CD4-positive, alpha-beta T cell treated with Interleukin-10 for 1 hour (primary cell): ENCODE measurements around the gene DCAF10.
"Not testable (repeated sequence)": the region's sequence is repeated elsewhere in the genome, so short reads cannot be mapped to it uniquely, and the experiment has no call there.

Source experiments
- DNase-seq: peaks from one replicate; pipeline ENCODE4 v3.0.0-alpha.2; 2020

DCAF10 gene, protein sequence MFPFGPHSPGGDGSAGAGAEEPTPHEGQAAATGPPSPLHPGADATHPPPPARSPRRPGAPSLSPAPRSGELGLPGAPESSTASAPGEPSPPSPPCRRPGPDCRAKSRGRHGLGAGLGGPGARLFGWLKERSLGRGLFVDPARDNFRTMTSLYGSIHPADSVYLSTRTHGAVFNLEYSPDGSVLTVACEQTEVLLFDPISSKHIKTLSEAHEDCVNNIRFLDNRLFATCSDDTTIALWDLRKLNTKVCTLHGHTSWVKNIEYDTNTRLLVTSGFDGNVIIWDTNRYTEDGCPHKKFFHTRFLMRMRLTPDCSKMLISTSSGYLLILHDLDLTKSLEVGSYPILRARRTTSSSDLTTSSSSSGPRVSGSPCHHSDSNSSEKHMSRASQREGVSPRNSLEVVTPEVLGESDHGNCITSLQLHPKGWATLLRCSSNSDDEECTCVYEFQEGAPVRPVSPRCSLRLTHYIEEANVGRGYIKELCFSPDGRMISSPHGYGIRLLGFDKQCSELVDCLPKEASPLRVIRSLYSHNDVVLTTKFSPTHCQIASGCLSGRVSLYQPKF

GRCh38 chr9:37800631-37801286 is at the start of gene DCAF10:
TSS of gene DCAF10 (plus strand) at chr9:37800797. CDS start at chr9:37800867, 70 bp downstream.
- DNase-seq: peak; percentile 91

GRCh38 chr9:37751186-37751585 is 49.4 kb upstream of the DCAF10 start:
- DNase-seq: no peak

GRCh38 chr9:37751704-37752103 is 48.9 kb upstream of the DCAF10 start:
- not testable (repeated sequence) for DNase-seq

DNA sequence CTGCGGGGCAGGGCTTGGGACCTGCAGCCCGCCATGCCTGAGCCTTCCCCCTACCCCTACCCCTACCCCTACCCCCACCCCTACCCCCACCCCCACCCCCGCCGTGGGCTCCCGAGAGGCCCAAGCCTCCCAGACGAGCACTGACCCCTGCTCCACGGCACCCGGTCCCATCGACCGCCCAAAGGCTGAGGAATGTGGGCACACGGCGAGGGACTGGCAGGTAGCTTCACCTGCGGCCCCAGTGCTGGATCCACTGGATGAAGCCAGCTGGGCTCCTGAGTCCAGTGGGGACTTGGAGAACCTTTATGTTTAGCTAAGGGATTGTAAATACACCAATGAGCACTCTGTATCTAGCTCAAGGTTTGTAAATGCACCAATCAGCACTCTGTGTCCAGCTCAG is 48.5 kb upstream of the DCAF10 start:
- DNase-seq: not testable (repeated sequence)

DNA sequence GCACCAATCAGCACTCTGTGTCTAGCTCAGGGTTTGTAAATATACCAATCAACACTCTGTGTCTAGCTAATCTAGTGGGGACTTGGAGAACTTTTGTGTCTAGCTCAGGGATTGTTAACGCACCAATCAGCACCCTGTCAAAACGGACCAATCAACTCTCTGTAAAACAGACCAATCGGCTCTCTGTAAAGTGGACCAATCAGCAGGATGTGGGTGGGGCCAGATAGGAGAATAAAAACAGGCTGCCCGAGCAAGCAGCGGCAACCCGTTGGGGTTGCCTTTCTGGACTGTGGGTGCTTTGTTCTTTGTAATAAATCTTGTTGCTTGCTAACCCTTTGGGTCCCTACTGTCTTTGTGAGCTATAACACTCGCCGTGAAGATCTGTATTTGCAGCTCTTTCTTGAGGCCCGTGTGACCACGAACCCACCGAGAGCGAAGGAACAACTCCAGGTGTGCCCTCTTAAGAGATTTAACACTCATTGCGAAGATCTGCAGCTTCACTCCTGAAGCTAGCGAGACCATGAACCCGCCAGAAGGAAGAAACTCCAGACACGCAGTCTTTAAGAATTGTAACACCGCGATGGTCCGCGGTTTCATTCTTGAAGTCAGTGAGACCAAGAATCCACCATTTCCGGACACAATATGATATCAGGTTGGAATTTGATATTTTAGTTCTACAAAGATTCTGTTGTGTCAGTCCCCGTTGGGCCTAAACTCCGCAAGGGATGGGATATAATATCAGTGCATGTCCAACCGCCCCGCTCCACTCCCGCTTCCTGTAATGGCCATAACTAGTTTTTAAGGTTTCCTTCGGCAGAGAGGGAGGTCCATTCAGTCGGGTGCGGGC is 47.7 kb upstream of the DCAF10 start:
- DNase-seq: peak; percentile 15

GRCh38 chr9:37753489-37754190 is 47.0 kb upstream of the DCAF10 start, which contains the start of gene TRMT10B:
TSS of gene TRMT10B (plus strand) at chr9:37753805. CDS start at chr9:37761932, 8,127 bp downstream.
- DNase-seq: peak; percentile 74

DNA sequence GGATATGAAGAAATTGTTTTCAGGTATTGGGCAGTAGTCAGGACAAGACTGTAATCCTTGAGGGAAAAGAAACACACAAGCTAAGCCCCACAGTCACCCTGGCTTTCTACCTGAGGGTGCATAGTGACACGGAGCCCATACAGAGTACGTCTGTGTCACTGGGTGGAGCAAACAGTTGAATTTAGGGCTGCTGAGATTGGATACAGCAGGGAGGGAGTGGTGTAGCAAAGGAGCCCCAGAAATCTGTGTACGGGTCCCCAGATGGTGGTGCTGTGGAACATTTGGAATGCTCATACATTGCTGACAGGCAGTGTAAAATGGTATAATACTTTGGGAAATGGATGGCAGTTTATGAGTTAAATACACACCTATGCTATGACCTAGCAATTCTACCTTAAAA is 41.9 kb upstream of the DCAF10 start:
- DNase-seq: no peak

DNA sequence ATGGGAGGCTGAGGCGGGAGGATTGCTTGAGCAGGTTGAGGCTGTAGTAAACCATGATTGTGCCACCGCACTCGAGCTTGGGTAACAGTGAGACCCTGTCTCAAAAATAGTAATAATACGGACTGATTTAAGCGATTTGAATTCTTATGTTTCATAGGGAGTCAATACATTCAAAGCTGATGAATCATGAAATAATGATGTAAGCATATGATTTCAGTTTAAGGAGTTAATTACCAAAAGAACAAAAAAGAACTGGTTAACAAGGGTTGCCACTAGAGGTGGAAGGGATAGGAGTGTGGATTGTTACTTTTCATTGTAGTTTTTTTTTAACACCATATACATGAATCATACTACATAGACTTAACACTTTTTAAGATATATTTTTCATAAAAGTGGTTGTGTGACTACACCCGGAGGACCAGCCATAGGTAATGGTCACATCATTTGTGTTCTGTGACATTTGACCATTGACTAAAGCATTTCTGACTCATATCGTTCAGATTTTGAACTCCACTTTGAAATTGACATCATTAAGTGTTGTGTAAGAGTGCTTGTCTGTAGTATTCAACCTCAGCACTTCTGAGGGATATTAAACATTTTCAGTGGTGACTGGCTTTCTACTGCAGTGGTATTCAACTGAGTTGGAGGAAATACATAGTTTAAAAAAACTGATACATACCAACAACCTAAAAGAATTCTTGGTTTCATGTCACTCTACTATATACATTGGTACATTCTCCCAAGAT is 40.0 kb upstream of the DCAF10 start:
- no peak for DNase-seq

DNA sequence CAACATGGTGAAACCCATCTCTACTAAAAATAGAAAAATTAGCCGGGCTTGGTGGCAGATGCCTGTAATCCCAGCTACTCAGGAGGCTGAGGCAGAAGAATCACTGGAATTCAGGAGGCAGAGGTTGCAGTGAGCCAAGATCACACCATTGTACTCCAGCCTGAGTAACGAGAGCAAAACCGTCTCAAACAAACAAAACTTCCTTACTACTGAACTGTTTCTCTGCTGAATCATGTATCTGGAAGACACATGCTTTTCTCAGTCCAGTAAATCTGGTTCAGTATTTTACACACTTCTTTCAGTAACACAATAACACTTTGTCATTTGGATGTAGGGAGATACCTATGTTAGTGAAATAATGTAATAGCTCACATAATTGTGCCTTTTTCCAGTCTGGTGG is 39.1 kb upstream of the DCAF10 start:
- no peak for DNase-seq

DNA sequence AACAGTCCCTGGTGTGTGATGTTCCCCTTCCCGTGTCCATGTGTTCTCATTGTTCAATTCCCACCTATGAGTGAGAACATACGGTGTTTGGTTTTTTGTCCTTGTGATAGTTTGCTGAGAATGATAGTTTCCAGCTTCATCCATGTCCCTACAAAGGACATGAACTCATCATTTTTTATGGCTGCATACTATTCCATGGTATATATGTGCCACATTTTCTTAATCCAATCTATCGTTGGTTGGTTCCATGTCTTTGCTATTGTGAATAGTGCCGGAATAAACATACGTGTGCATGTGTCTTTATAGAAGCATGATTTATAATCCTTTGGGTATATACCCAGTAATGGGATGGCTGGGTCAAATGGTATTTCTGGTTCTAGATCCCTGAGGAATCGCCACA is 35.3 kb upstream of the DCAF10 start:
- not testable (repeated sequence) for DNase-seq

GRCh38 chr9:37769306-37769705 is 31.3 kb upstream of the DCAF10 start:
- no peak for DNase-seq

- no peak for DNase-seq
Observed at GRCh38 chr9:37769995-37770394, 30.6 kb upstream of the DCAF10 start.

GRCh38 chr9:37775216-37775919 is 25.2 kb upstream of the DCAF10 start:
- DNase-seq: no peak

DNA sequence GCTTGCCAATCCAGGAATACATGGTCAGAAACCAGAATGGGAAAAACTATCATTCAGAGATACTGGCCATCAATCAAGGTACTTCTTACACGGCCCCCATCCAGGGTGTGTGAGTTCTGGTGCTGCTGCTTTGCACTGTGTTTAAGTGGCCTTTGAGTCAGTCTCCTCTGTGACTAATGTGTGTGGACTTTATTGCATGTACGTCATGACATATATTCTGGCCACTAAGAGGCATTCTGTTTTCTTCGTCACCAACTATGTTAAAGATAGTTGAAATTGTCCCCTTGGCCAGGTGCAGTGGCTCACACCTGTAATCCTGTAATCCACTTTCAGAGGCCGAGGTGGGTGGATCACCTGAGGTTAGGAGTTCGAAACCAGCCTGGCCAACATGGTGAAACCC is 24.3 kb upstream of the DCAF10 start:
- DNase-seq: no peak

GRCh38 chr9:37778534-37778933 is 22.1 kb upstream of the DCAF10 start:
- DNase-seq: no peak

- no peak for DNase-seq
Observed at GRCh38 chr9:37784291-37784615, 16.3 kb upstream of the DCAF10 start.

- peak; percentile 86 for DNase-seq
Observed at GRCh38 chr9:37784616-37785483, 15.7 kb upstream of the DCAF10 start, which contains the start of gene EXOSC3. TSS of gene EXOSC3 (minus strand) at chr9:37785064. CDS start at chr9:37785044, 20 bp downstream.

- DNase-seq: no peak
Observed at GRCh38 chr9:37787059-37787458, 13.5 kb upstream of the DCAF10 start.

- DNase-seq: no peak
Observed at GRCh38 chr9:37788332-37788731, 12.3 kb upstream of the DCAF10 start.

- DNase-seq: no peak
Observed at GRCh38 chr9:37790096-37790495, 10.5 kb upstream of the DCAF10 start.
